ENCODE results near the gene MYO1E. TPM values are rescaled to one million over a fixed set of nuclear protein-coding genes. Genes with fewer than 3 reads are reported as not detected.

Gene MYO1E
- total RNA-seq, 2 donors from 2014 or later = 47.8 to 65.6 TPM

DNA sequence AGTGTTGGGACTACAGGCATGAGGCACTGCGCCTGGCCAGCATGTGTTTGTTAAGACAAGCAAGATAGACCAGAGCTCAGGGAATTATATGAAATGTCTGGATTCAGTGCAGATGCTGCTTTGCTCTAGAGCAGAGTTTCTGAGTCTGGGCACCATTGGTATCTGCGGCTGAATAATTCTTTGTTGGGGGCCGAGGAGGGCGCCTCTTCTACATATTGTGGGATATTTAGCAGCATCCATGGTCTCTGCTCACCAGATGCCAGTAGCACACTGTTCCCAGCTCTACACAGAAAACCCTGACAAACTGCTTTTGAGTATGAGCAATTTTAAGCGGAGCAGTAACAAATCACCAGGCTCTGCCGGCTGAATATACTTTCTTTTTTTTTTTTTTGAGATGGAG is 169.7 kb downstream of the MYO1E start:
- 95 to 97% methylated on average over 4 to 6 of the region's 6 CpGs for WGBS, 2 experiments (ENCODE audit: insufficient coverage in 1 of 2, insufficient read length in 1 of 2)
- H3K9me3 ChIP-seq (ENCODE audit: control insufficient read depth, low read length) = no peaks in the 10 kb centered on the region
- TF ChIP-seq, protein P1, sequence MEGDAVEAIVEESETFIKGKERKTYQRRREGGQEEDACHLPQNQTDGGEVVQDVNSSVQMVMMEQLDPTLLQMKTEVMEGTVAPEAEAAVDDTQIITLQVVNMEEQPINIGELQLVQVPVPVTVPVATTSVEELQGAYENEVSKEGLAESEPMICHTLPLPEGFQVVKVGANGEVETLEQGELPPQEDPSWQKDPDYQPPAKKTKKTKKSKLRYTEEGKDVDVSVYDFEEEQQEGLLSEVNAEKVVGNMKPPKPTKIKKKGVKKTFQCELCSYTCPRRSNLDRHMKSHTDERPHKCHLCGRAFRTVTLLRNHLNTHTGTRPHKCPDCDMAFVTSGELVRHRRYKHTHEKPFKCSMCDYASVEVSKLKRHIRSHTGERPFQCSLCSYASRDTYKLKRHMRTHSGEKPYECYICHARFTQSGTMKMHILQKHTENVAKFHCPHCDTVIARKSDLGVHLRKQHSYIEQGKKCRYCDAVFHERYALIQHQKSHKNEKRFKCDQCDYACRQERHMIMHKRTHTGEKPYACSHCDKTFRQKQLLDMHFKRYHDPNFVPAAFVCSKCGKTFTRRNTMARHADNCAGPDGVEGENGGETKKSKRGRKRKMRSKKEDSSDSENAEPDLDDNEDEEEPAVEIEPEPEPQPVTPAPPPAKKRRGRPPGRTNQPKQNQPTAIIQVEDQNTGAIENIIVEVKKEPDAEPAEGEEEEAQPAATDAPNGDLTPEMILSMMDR (conservative IDR thresholded peaks at IDR 0.05) = no peak
- no peak overlapping the region for H3K4me3 ChIP-seq (ENCODE audit: low read length)
- no peak for DNase-seq
- no peaks in the 10 kb centered on the region for H3K27me3 Mint-ChIP-seq (ENCODE audit: insufficient read depth)
- no peaks in the 10 kb centered on the region for H3K27me3 ChIP-seq (ENCODE audit: control insufficient read depth, insufficient read depth, low read length, poor library complexity, severe bottlenecking)
- H3K9ac ChIP-seq (ENCODE audit: extremely low read depth, low read length, poor library complexity, severe bottlenecking) = no peak overlapping the region
- H3K4me3 Mint-ChIP-seq = no peak overlapping the region
- no peaks in the 10 kb centered on the region for H3K9me3 Mint-ChIP-seq
- peaks cover 39% of the 10 kb centered on the region for H3K36me3 Mint-ChIP-seq (ENCODE audit: low read depth)
- H3K4me1 Mint-ChIP-seq = no peaks in the 10 kb centered on the region
- no peak overlapping the region for H3K27ac ChIP-seq (ENCODE audit: low read depth, low read length)
- H3K27ac Mint-ChIP-seq = no peak overlapping the region
- H3K36me3 ChIP-seq (ENCODE audit: control insufficient read depth, insufficient read depth, low read length) = peaks cover 33% of the 10 kb centered on the region
- no peaks in the 10 kb centered on the region for H3K4me1 ChIP-seq (ENCODE audit: control insufficient read depth, insufficient read depth, low read length)

DNA sequence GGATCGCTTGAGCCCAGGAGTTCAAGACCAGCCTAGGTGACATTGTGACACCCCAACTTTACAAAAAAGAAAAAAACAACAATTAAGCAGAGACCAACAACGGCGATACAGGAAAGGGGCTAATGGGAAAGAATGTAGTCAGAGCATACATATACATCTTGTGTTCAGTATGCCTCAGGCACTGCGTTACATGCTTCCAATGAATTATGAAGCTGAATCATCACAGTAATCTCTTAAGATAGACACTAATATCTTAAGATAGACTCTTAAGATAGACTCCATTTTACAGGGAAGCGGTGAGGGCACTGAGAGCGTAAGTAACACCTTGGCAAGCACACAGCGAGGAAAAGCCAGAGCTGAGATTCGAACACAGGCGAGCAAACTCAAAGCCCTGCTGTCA is 172.1 kb downstream of the MYO1E start:
- H3K9ac ChIP-seq (ENCODE audit: extremely low read depth, low read length, poor library complexity, severe bottlenecking) = no peak overlapping the region
- Mint-ChIP-seq H3K27ac (no peak overlapping the region), H3K4me1 (no peaks in the 10 kb centered on the region)

DNA sequence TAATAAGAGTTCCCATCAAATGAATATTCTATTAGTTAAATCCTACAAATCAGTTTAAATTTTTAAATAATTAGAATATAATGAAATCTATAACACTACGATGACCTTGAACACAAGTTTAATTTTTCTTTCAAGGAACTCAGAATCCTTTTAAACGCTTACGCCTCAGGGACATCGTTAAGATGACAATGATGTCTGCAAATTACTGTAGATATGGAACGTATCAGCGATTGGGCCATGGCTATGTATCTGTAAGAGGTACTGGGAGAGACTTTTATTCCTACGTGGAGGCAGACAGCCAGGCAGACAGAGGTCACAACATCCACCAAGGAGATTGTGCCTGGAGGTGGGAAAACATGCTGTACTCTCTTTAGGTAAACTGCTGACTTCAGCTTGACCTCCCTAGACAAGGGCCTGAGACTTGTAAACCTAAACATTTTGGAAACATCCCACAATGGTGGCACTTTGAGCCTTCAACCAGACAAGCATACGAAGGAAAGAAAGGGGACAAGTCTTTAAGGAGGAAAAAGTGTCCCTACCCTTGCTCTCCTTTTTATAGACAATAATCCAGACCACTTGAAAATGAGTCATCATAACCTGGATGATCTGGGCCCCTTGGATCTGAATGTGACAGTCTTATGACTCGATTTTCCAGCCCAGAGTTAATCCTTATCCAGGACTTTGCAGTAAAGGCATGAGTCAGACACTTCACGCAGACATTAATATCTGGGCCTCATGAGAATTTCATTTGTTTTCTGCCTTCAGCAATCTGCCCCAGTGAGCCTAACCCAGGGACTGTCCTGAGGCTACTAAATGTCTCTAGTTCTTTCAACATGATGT is 172.8 kb downstream of the MYO1E start:
- H3K4me3 Mint-ChIP-seq = no peak overlapping the region
- TF ChIP-seq, protein P1 (conservative IDR thresholded peaks at IDR 0.05) = no peak
- no peaks in the 10 kb centered on the region for H3K27me3 Mint-ChIP-seq (ENCODE audit: insufficient read depth)
- no peak for DNase-seq
- Histone ChIP-seq H3K4me3 (ENCODE audit: low read length) (no peak overlapping the region), H3K4me1 (ENCODE audit: control insufficient read depth, insufficient read depth, low read length) (no peaks in the 10 kb centered on the region), H3K9ac (ENCODE audit: extremely low read depth, low read length, poor library complexity, severe bottlenecking) (no peak overlapping the region), H3K27me3 (ENCODE audit: control insufficient read depth, insufficient read depth, low read length, poor library complexity, severe bottlenecking) (no peaks in the 10 kb centered on the region), H3K36me3 (ENCODE audit: control insufficient read depth, insufficient read depth, low read length) (peaks cover 21% of the 10 kb centered on the region), H3K9me3 (ENCODE audit: control insufficient read depth, low read length) (no peaks in the 10 kb centered on the region), H3K27ac (ENCODE audit: low read depth, low read length) (no peak overlapping the region)
- no peak overlapping the region for H3K27ac Mint-ChIP-seq
- H3K9me3 Mint-ChIP-seq = no peaks in the 10 kb centered on the region
- WGBS, 2 experiments (ENCODE audit: insufficient coverage in 1 of 2, insufficient read length in 1 of 2) = 93% methylated on average over 7 to 10 of the region's 10 CpGs
- peaks cover 22% of the 10 kb centered on the region for H3K36me3 Mint-ChIP-seq (ENCODE audit: low read depth)
- H3K4me1 Mint-ChIP-seq = no peaks in the 10 kb centered on the region

More for the DNA sequence above, 172.1 kb downstream of the MYO1E start:
- H3K36me3 ChIP-seq (ENCODE audit: control insufficient read depth, insufficient read depth, low read length) = peaks cover 23% of the 10 kb centered on the region
- Mint-ChIP-seq H3K27me3 (ENCODE audit: insufficient read depth) (no peaks in the 10 kb centered on the region), H3K36me3 (ENCODE audit: low read depth) (peaks cover 24% of the 10 kb centered on the region), H3K9me3 (no peaks in the 10 kb centered on the region), H3K4me3 (no peak overlapping the region)
- no peaks in the 10 kb centered on the region for H3K9me3 ChIP-seq (ENCODE audit: control insufficient read depth, low read length)
- 92 to 100% methylated on average over 4 to 9 of the region's 9 CpGs for WGBS, 2 experiments (ENCODE audit: insufficient coverage in 1 of 2, insufficient read length in 1 of 2)
- H3K27me3 ChIP-seq (ENCODE audit: control insufficient read depth, insufficient read depth, low read length, poor library complexity, severe bottlenecking) = no peaks in the 10 kb centered on the region
- TF ChIP-seq, protein P1 (conservative IDR thresholded peaks at IDR 0.05) = no peak
- no peaks in the 10 kb centered on the region for H3K4me1 ChIP-seq (ENCODE audit: control insufficient read depth, insufficient read depth, low read length)
- H3K27ac ChIP-seq (ENCODE audit: low read depth, low read length) = no peak overlapping the region
- no peak overlapping the region for H3K4me3 ChIP-seq (ENCODE audit: low read length)
- no peak for DNase-seq
